ENCODE data around the gene RBP7.

- no peak for TF ChIP-seq CTCF (optimal IDR thresholded peaks at IDR 0.05 in 1 of 3, IDR thresholded peaks at IDR 0.05 in 1 of 3, conservative IDR thresholded peaks at IDR 0.05 in 1 of 3; ENCODE audit: extremely low read depth in 1 of 3, insufficient read depth in 2 of 3, low read length in 3 of 3)
- TF ChIP-seq EZH2 (IDR thresholded peaks at IDR 0.05; ENCODE audit: low read length) = no peak
These were observed 10.1 kb downstream of the RBP7 start for GRCh38 chr1:10007169-10007568.
